A673 (cell line): Measurements from ENCODE around the gene MAML3. TPM values are rescaled to one million over a fixed set of nuclear protein-coding genes. Genes with fewer than 3 reads are reported as not detected.

Source experiments
- BruUV-seq: library from RNA; stranded (reverse); fragments of 400-500 nt; replicated peaks from 2 replicates; lab custom pipeline; 2021; lab: Mats Ljungman, UMichigan
- CTCF ChIA-PET: fragments of 300-600 bp; sonication (Branson Sonifier 250); formaldehyde crosslinking; loops from one replicate; lab custom pipeline; 2022; ENCODE audit warnings: antibody characterized with exemption; lab: Charles Lee
- POLR2A ChIA-PET: fragments of 300-600 bp; sonication (Branson Sonifier 250); formaldehyde crosslinking; loops from one replicate; lab custom pipeline; 2022; ENCODE audit warnings: antibody characterized with exemption; ENCODE audit not compliant: low non-redundant PET; lab: Charles Lee
- DNase-seq: peaks from one replicate; pipeline ENCODE4 v3.0.0-alpha.2; 2015; ENCODE audit warnings: low spot score
- H3K27ac ChIP-seq: fragments of 200-600 bp; sonication (generic); 2 replicates; pipeline ENCODE4 v1.5.1; 2016; ENCODE audit warnings: mixed run types, low read depth, mild to moderate bottlenecking, mixed read lengths, antibody characterized with exemption, low read length; ENCODE audit not compliant: poor library complexity, severe bottlenecking
- H3K27me3 ChIP-seq: fragments of 200-600 bp; sonication (generic); replicated peaks from 2 replicates; pipeline ENCODE4 v1.6.1; 2017; ENCODE audit warnings: mixed run types, low read depth, mild to moderate bottlenecking, mixed read lengths, antibody characterized with exemption, low read length; ENCODE audit not compliant: insufficient read depth, poor library complexity
- H3K36me3 ChIP-seq: fragments of 200-600 bp; sonication (generic); 2 replicates; pipeline ENCODE4 v1.6.1; 2016; ENCODE audit warnings: mixed run types, mild to moderate bottlenecking, mixed read lengths, antibody characterized with exemption, low read length; ENCODE audit not compliant: insufficient read depth, poor library complexity, severe bottlenecking
- H3K4me1 ChIP-seq: fragments of 200-600 bp; sonication (generic); 2 replicates; pipeline ENCODE4 v1.6.1; 2017; ENCODE audit warnings: mixed run types, mild to moderate bottlenecking, mixed read lengths, antibody characterized with exemption, low read length; ENCODE audit not compliant: insufficient read depth, poor library complexity, severe bottlenecking
- H3K4me3 ChIP-seq: fragments of 200-600 bp; sonication (generic); 2 replicates; pipeline ENCODE4 v1.5.1; 2016; ENCODE audit warnings: low read depth, mixed run types, mild to moderate bottlenecking, mixed read lengths, low read length; ENCODE audit not compliant: poor library complexity, severe bottlenecking
- H3K9me3 ChIP-seq: fragments of 200-600 bp; sonication (generic); 2 replicates; pipeline ENCODE4 v1.6.1; 2016; ENCODE audit warnings: mixed run types, low read depth, mild to moderate bottlenecking, mixed read lengths, antibody characterized with exemption, low read length; ENCODE audit not compliant: poor library complexity, severe bottlenecking
- EZH2 ChIP-seq: fragments of 200-600 bp; sonication (generic); IDR thresholded peaks from 2 replicates; pipeline ENCODE4 v1.6.1; 2017; ENCODE audit warnings: borderline replicate concordance, low read depth, mild to moderate bottlenecking, mixed read lengths, antibody characterized with exemption, low read length; ENCODE audit not compliant: poor library complexity, severe bottlenecking
- intact Hi-C: fragments of 100-400 bp; cut with micrococcal nuclease; formaldehyde crosslinking; loops from one replicate; pipeline ENCODE4 v1.10.0; 2022; ENCODE audit not compliant: unreplicated experiment
- total RNA-seq: library from RNA; stranded (reverse); gene quantifications from 2 replicates; pipeline ENCODE4 v1.2.3, GENCODE V29; 2021
- TF ChIP-seq, protein P1 (sequence below): fragments of 300-800, 200-600 bp; sonication (generic); conservative IDR thresholded peaks from 2 replicates; pipeline ENCODE4 v1.5.1; 2017; ENCODE audit warnings: low read depth, mild to moderate bottlenecking, antibody characterized with exemption, low read length, moderate library complexity, mixed read lengths

The MAML3 gene
- total RNA-seq, 1 experiment from 2014 or later, result 3.7 TPM

GRCh38 chr4:139756391-139757180 lies 397.4 kb downstream of the MAML3 start:
- intact Hi-C loops, result no loop called here
- Histone ChIP-seq H3K9me3 (no peaks in the 10 kb centered on the region), H3K27me3 (no peaks in the 10 kb centered on the region), H3K36me3 (no peaks in the 10 kb centered on the region), H3K27ac (no peak overlapping the region), H3K4me1 (no peaks in the 10 kb centered on the region), H3K4me3 (no peak overlapping the region)
- BruUV-seq, result no TSS peak
- TF ChIP-seq, protein P1, sequence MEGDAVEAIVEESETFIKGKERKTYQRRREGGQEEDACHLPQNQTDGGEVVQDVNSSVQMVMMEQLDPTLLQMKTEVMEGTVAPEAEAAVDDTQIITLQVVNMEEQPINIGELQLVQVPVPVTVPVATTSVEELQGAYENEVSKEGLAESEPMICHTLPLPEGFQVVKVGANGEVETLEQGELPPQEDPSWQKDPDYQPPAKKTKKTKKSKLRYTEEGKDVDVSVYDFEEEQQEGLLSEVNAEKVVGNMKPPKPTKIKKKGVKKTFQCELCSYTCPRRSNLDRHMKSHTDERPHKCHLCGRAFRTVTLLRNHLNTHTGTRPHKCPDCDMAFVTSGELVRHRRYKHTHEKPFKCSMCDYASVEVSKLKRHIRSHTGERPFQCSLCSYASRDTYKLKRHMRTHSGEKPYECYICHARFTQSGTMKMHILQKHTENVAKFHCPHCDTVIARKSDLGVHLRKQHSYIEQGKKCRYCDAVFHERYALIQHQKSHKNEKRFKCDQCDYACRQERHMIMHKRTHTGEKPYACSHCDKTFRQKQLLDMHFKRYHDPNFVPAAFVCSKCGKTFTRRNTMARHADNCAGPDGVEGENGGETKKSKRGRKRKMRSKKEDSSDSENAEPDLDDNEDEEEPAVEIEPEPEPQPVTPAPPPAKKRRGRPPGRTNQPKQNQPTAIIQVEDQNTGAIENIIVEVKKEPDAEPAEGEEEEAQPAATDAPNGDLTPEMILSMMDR, result no peak
- TF ChIP-seq EZH2, result no peak
- ChIA-PET CTCF (no interaction called here), POLR2A (no interaction called here)
- DNase-seq, result no peak

- CTCF ChIA-PET, result no interaction called here
Measured at GRCh38 chr4:139754938-139755337, 399.0 kb downstream of the MAML3 start.

GRCh38 chr4:139753686-139754085 lies 400.3 kb downstream of the MAML3 start:
- no TSS peak for BruUV-seq
- CTCF ChIA-PET, result no interaction called here
- POLR2A ChIA-PET, result no interaction called here
- Histone ChIP-seq H3K27ac (no peak overlapping the region), H3K27me3 (no peaks in the 10 kb centered on the region), H3K9me3 (no peaks in the 10 kb centered on the region), H3K36me3 (no peaks in the 10 kb centered on the region), H3K4me3 (no peak overlapping the region), H3K4me1 (no peaks in the 10 kb centered on the region)
- DNase-seq, result no peak
- TF ChIP-seq, protein P1, result no peak
- TF ChIP-seq EZH2, result no peak
- intact Hi-C loops, result no loop called here

More at GRCh38 chr4:139754938-139755337, 399.0 kb downstream of the MAML3 start:
- no peaks in the 10 kb centered on the region for H3K9me3 ChIP-seq
- BruUV-seq, result no TSS peak
- intact Hi-C loops, result no loop called here
- no peak overlapping the region for H3K27ac ChIP-seq
- DNase-seq, result no peak
- POLR2A ChIA-PET, result no interaction called here
- H3K36me3 ChIP-seq, result no peaks in the 10 kb centered on the region
- no peak for TF ChIP-seq EZH2
- TF ChIP-seq, protein P1, result no peak
- H3K4me3 ChIP-seq, result no peak overlapping the region
- H3K4me1 ChIP-seq, result no peaks in the 10 kb centered on the region
- H3K27me3 ChIP-seq, result no peaks in the 10 kb centered on the region
